ENCODE results near the gene GRK5.

GRK5 gene

GRCh38 chr10:119377958-119378736 is 170.8 kb downstream of the GRK5 start:
- H3K27ac ChIP-seq (ENCODE audit: low read depth, low read length): no peak overlapping the region
- H2BK15ac ChIP-seq (replicated peaks; ENCODE audit: low read depth): no peak overlapping the region
- no peak overlapping the region for H4K5ac ChIP-seq (ENCODE audit: low read length)
- H4K8ac ChIP-seq (ENCODE audit: low read depth, low read length): no peak overlapping the region
- no peaks in the 10 kb centered on the region for H3K27me3 ChIP-seq (ENCODE audit: insufficient read depth, low read length, poor library complexity)
- H3K79me1 ChIP-seq (ENCODE audit: low read length): no peaks in the 10 kb centered on the region
- H3K56ac ChIP-seq (ENCODE audit: low read length): no peak overlapping the region
- no peaks in the 10 kb centered on the region for H3K4me1 ChIP-seq (ENCODE audit: control insufficient read depth, low read depth, low read length)
- H3K9ac ChIP-seq (ENCODE audit: low read length): no peak overlapping the region
- no peak overlapping the region for H2BK120ac ChIP-seq (ENCODE audit: low read depth, low read length)
- H2AK5ac ChIP-seq (ENCODE audit: low read length): no peak overlapping the region
- no peak overlapping the region for H2BK5ac ChIP-seq (ENCODE audit: low read length)
- no peak overlapping the region for H3K23ac ChIP-seq (ENCODE audit: low read length)
- no peak overlapping the region for H3K4ac ChIP-seq (ENCODE audit: low read depth, low read length)
- no CpG with 5 or more reads among the region's 29 CpGs for WGBS (ENCODE audit: extremely low coverage, insufficient coverage, low lambda C conversion rate)
- no peak overlapping the region for H3K4me3 ChIP-seq (ENCODE audit: low read length)
- H3K36me3 ChIP-seq (ENCODE audit: control insufficient read depth, insufficient read depth, low read length): no peaks in the 10 kb centered on the region
- no peak overlapping the region for H3K18ac ChIP-seq (ENCODE audit: low read length)
- no peak for DNase-seq
- H3K4me2 ChIP-seq (ENCODE audit: low read length): no peak overlapping the region
- H3K79me2 ChIP-seq (ENCODE audit: control insufficient read depth, insufficient read depth, low read length): no peaks in the 10 kb centered on the region

- H3K4me1 ChIP-seq (ENCODE audit: control insufficient read depth, low read depth, low read length): no peaks in the 10 kb centered on the region
- H3K27me3 ChIP-seq (ENCODE audit: insufficient read depth, low read length, poor library complexity): no peaks in the 10 kb centered on the region
- H2BK120ac ChIP-seq (ENCODE audit: low read depth, low read length): no peak overlapping the region
- no peak overlapping the region for H3K18ac ChIP-seq (ENCODE audit: low read length)
- H3K27ac ChIP-seq (ENCODE audit: low read depth, low read length): no peak overlapping the region
- H3K79me1 ChIP-seq (ENCODE audit: low read length): no peaks in the 10 kb centered on the region
- H3K23ac ChIP-seq (ENCODE audit: low read length): no peak overlapping the region
- no peak overlapping the region for H3K4me3 ChIP-seq (ENCODE audit: low read length)
- no peak overlapping the region for H3K4me2 ChIP-seq (ENCODE audit: low read length)
- H2AK5ac ChIP-seq (ENCODE audit: low read length): no peak overlapping the region
- no peak overlapping the region for H3K56ac ChIP-seq (ENCODE audit: low read length)
- no peak overlapping the region for H4K8ac ChIP-seq (ENCODE audit: low read depth, low read length)
- H3K9ac ChIP-seq (ENCODE audit: low read length): no peak overlapping the region
- no CpG with 5 or more reads among the region's 8 CpGs for WGBS (ENCODE audit: extremely low coverage, insufficient coverage, low lambda C conversion rate)
- H3K36me3 ChIP-seq (ENCODE audit: control insufficient read depth, insufficient read depth, low read length): no peaks in the 10 kb centered on the region
- H2BK5ac ChIP-seq (ENCODE audit: low read length): no peak overlapping the region
- H3K79me2 ChIP-seq (ENCODE audit: control insufficient read depth, insufficient read depth, low read length): no peaks in the 10 kb centered on the region
- no peak for DNase-seq
- H4K5ac ChIP-seq (ENCODE audit: low read length): no peak overlapping the region
- no peak overlapping the region for H3K4ac ChIP-seq (ENCODE audit: low read depth, low read length)
- H2BK15ac ChIP-seq (replicated peaks; ENCODE audit: low read depth): no peak overlapping the region
These were observed 171.3 kb downstream of the GRK5 start for GRCh38 chr10:119378737-119379067.

GRCh38 chr10:119379466-119380071 is 172.2 kb downstream of the GRK5 start:
- Histone ChIP-seq H4K5ac (ENCODE audit: low read length) (no peak overlapping the region), H3K4me2 (ENCODE audit: low read length) (no peak overlapping the region), H3K4ac (ENCODE audit: low read depth, low read length) (no peak overlapping the region), H3K18ac (ENCODE audit: low read length) (no peak overlapping the region), H3K27me3 (ENCODE audit: insufficient read depth, low read length, poor library complexity) (no peaks in the 10 kb centered on the region), H3K56ac (ENCODE audit: low read length) (no peak overlapping the region), H3K36me3 (ENCODE audit: control insufficient read depth, insufficient read depth, low read length) (no peaks in the 10 kb centered on the region), H2BK5ac (ENCODE audit: low read length) (no peak overlapping the region), H3K79me1 (ENCODE audit: low read length) (no peaks in the 10 kb centered on the region), H2AK5ac (ENCODE audit: low read length) (no peak overlapping the region), H3K9ac (ENCODE audit: low read length) (no peak overlapping the region), H3K79me2 (ENCODE audit: control insufficient read depth, insufficient read depth, low read length) (no peaks in the 10 kb centered on the region), H3K4me1 (ENCODE audit: control insufficient read depth, low read depth, low read length) (no peaks in the 10 kb centered on the region), H2BK120ac (ENCODE audit: low read depth, low read length) (no peak overlapping the region), H3K27ac (ENCODE audit: low read depth, low read length) (no peak overlapping the region), H3K4me3 (ENCODE audit: low read length) (no peak overlapping the region), H2BK15ac (replicated peaks; ENCODE audit: low read depth) (no peak overlapping the region), H3K23ac (ENCODE audit: low read length) (no peak overlapping the region), H4K8ac (ENCODE audit: low read depth, low read length) (no peak overlapping the region)
- no CpG with 5 or more reads among the region's 10 CpGs for WGBS (ENCODE audit: extremely low coverage, insufficient coverage, low lambda C conversion rate)
- DNase-seq: no peak

- Histone ChIP-seq H2BK5ac (ENCODE audit: low read length) (no peak overlapping the region), H3K4me3 (ENCODE audit: low read length) (no peak overlapping the region), H3K79me2 (ENCODE audit: control insufficient read depth, insufficient read depth, low read length) (no peaks in the 10 kb centered on the region), H2BK120ac (ENCODE audit: low read depth, low read length) (no peak overlapping the region), H3K23ac (ENCODE audit: low read length) (no peak overlapping the region), H3K79me1 (ENCODE audit: low read length) (no peaks in the 10 kb centered on the region), H3K4ac (ENCODE audit: low read depth, low read length) (no peak overlapping the region), H2AK5ac (ENCODE audit: low read length) (no peak overlapping the region), H3K36me3 (ENCODE audit: control insufficient read depth, insufficient read depth, low read length) (no peaks in the 10 kb centered on the region), H4K5ac (ENCODE audit: low read length) (no peak overlapping the region), H3K27me3 (ENCODE audit: insufficient read depth, low read length, poor library complexity) (no peaks in the 10 kb centered on the region), H3K4me2 (ENCODE audit: low read length) (no peak overlapping the region), H3K27ac (ENCODE audit: low read depth, low read length) (no peak overlapping the region), H3K56ac (ENCODE audit: low read length) (no peak overlapping the region), H3K4me1 (ENCODE audit: control insufficient read depth, low read depth, low read length) (no peaks in the 10 kb centered on the region), H3K18ac (ENCODE audit: low read length) (no peak overlapping the region), H2BK15ac (replicated peaks; ENCODE audit: low read depth) (no peak overlapping the region), H4K8ac (ENCODE audit: low read depth, low read length) (no peak overlapping the region), H3K9ac (ENCODE audit: low read length) (no peak overlapping the region)
- no CpG with 5 or more reads among the region's 11 CpGs for WGBS (ENCODE audit: extremely low coverage, insufficient coverage, low lambda C conversion rate)
- DNase-seq: no peak
These were observed 175.9 kb downstream of the GRK5 start for GRCh38 chr10:119383174-119383856.

DNA sequence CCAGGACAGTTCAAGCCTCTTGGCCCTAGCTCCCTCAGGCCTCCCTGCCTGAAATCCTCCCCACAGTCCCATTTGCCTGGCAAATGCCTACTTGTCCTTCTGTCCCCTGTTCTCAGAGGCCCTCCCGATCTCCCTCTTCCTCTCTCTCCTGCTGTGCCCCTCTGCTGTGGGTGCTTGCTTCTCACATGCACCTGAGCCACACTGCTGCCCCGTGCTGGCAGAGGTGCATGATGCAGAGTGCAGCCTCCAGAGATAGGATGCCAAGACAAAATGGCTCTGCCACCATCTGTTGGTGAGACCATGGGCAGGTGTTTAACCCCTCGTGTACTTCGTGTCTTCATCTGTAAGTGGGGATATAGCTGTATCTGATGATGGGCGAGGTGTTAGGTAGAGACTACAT is 176.8 kb downstream of the GRK5 start:
- no CpG with 5 or more reads among the region's 5 CpGs for WGBS (ENCODE audit: extremely low coverage, insufficient coverage, low lambda C conversion rate)
- Histone ChIP-seq H2BK5ac (ENCODE audit: low read length) (no peak overlapping the region), H3K4me3 (ENCODE audit: low read length) (no peak overlapping the region)

More for the DNA sequence above, 176.8 kb downstream of the GRK5 start:
- Histone ChIP-seq H4K8ac (ENCODE audit: low read depth, low read length) (no peak overlapping the region), H3K27ac (ENCODE audit: low read depth, low read length) (no peak overlapping the region), H3K36me3 (ENCODE audit: control insufficient read depth, insufficient read depth, low read length) (no peaks in the 10 kb centered on the region), H3K18ac (ENCODE audit: low read length) (no peak overlapping the region), H2AK5ac (ENCODE audit: low read length) (no peak overlapping the region), H3K4me1 (ENCODE audit: control insufficient read depth, low read depth, low read length) (no peaks in the 10 kb centered on the region), H2BK120ac (ENCODE audit: low read depth, low read length) (no peak overlapping the region), H3K79me2 (ENCODE audit: control insufficient read depth, insufficient read depth, low read length) (no peaks in the 10 kb centered on the region), H3K23ac (ENCODE audit: low read length) (no peak overlapping the region), H3K4me2 (ENCODE audit: low read length) (no peak overlapping the region), H3K4ac (ENCODE audit: low read depth, low read length) (no peak overlapping the region), H3K27me3 (ENCODE audit: insufficient read depth, low read length, poor library complexity) (no peaks in the 10 kb centered on the region), H3K9ac (ENCODE audit: low read length) (no peak overlapping the region), H2BK15ac (replicated peaks; ENCODE audit: low read depth) (no peak overlapping the region), H3K79me1 (ENCODE audit: low read length) (no peaks in the 10 kb centered on the region), H3K56ac (ENCODE audit: low read length) (no peak overlapping the region), H4K5ac (ENCODE audit: low read length) (no peak overlapping the region)
- no peak for DNase-seq

Data from mesendoderm (in vitro differentiated cells).